Measurements from ENCODE around the gene SLC45A1.

Gene SLC45A1

GRCh38 chr1:8348047-8348776 lies 30.3 kb downstream of the SLC45A1 start:
- TF ChIP-seq CTCF (IDR thresholded peaks at IDR 0.05) = no peak

GRCh38 chr1:8348777-8349472 lies 31.0 kb downstream of the SLC45A1 start:
- no peaks in the 10 kb centered on the region for H3K79me2 ChIP-seq
- H3K4me2 ChIP-seq (ENCODE audit: low read length) = no peak overlapping the region
- H3K27ac ChIP-seq = no peak overlapping the region
- H2AFZ ChIP-seq = no peak overlapping the region
- H3K9ac ChIP-seq = no peak overlapping the region
- no peaks in the 10 kb centered on the region for H3K9me3 ChIP-seq (ENCODE audit: control insufficient read depth, low read length)
- H3K27me3 ChIP-seq (ENCODE audit: control insufficient read depth, insufficient read depth, low read length) = no peaks in the 10 kb centered on the region
- H3K4me3 ChIP-seq (ENCODE audit: low read depth, low read length) = no peak overlapping the region
- peak; percentile 70 for TF ChIP-seq CTCF (IDR thresholded peaks at IDR 0.05)
- no peaks in the 10 kb centered on the region for H3K4me1 ChIP-seq
- no peaks in the 10 kb centered on the region for H3K36me3 ChIP-seq (ENCODE audit: control insufficient read depth, insufficient read depth, low read length)

More at GRCh38 chr1:8348047-8348776, 30.3 kb downstream of the SLC45A1 start:
- no peaks in the 10 kb centered on the region for H3K4me1 ChIP-seq
- H3K27ac ChIP-seq = no peak overlapping the region
- H2AFZ ChIP-seq = no peak overlapping the region
- H3K27me3 ChIP-seq (ENCODE audit: control insufficient read depth, insufficient read depth, low read length) = no peaks in the 10 kb centered on the region
- no peak overlapping the region for H3K4me2 ChIP-seq (ENCODE audit: low read length)
- H3K79me2 ChIP-seq = no peaks in the 10 kb centered on the region
- H3K36me3 ChIP-seq (ENCODE audit: control insufficient read depth, insufficient read depth, low read length) = no peaks in the 10 kb centered on the region
- no peak overlapping the region for H3K4me3 ChIP-seq (ENCODE audit: low read depth, low read length)
- H3K9ac ChIP-seq = no peak overlapping the region
- H3K9me3 ChIP-seq (ENCODE audit: control insufficient read depth, low read length) = no peaks in the 10 kb centered on the region

GRCh38 chr1:8349473-8349865 lies 31.6 kb downstream of the SLC45A1 start:
- Histone ChIP-seq H3K4me1 (no peaks in the 10 kb centered on the region), H3K9me3 (ENCODE audit: control insufficient read depth, low read length) (no peaks in the 10 kb centered on the region), H3K79me2 (no peaks in the 10 kb centered on the region), H3K27ac (no peak overlapping the region), H2AFZ (no peak overlapping the region), H3K36me3 (ENCODE audit: control insufficient read depth, insufficient read depth, low read length) (no peaks in the 10 kb centered on the region), H3K4me3 (ENCODE audit: low read depth, low read length) (no peak overlapping the region), H3K9ac (no peak overlapping the region), H3K27me3 (ENCODE audit: control insufficient read depth, insufficient read depth, low read length) (no peaks in the 10 kb centered on the region), H3K4me2 (ENCODE audit: low read length) (no peak overlapping the region)
- no peak for TF ChIP-seq CTCF (IDR thresholded peaks at IDR 0.05)

DNA sequence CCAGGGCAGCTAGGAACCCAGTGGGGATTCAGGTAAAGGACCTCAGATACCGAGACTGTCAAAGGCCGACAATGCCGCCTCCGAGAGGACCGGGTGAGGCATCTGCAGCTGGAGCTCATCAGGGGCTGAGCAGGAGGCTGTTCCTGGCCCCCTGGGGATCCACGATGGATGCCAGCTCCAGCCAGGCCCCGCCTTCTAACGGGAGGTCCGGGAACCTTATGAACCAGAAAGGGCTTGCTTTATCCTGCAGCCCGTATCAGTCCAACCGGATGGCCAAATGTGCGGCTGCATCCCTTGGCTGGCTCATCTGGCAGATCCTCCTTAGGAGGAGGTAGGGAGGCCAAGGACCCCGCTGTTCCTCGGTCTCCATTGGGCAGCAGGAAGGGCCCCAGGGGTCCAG lies 32.0 kb downstream of the SLC45A1 start:
- Histone ChIP-seq H3K36me3 (ENCODE audit: control insufficient read depth, insufficient read depth, low read length) (no peaks in the 10 kb centered on the region), H3K4me1 (no peaks in the 10 kb centered on the region), H3K4me2 (ENCODE audit: low read length) (no peak overlapping the region)

More for the DNA sequence above, 32.0 kb downstream of the SLC45A1 start:
- Histone ChIP-seq H3K27me3 (ENCODE audit: control insufficient read depth, insufficient read depth, low read length) (no peaks in the 10 kb centered on the region), H3K9me3 (ENCODE audit: control insufficient read depth, low read length) (no peaks in the 10 kb centered on the region), H3K79me2 (no peaks in the 10 kb centered on the region), H2AFZ (no peak overlapping the region), H3K9ac (no peak overlapping the region), H3K4me3 (ENCODE audit: low read depth, low read length) (no peak overlapping the region), H3K27ac (no peak overlapping the region)
- TF ChIP-seq CTCF (IDR thresholded peaks at IDR 0.05) = no peak
